Pancreas (tissue), 10 donors: ENCODE measurements around the gene EXOG. TPM values are rescaled to one million over a fixed set of nuclear protein-coding genes. Genes with fewer than 3 reads are reported as not detected.

Experiments used
- ATAC-seq, 4 donors: fragments of 200-7000 bp; cut with Tn5 transposase; one replicate each; pipeline versions ENCODE4 v1.8.0 to v1.9.1; 2020; ENCODE audit warnings: mild to moderate bottlenecking in 4 of 4, moderate library complexity in 4 of 4
- DNase-seq, 6 donors: peaks; one replicate each; pipeline ENCODE4 v3.0.0-alpha.2; 2020
- FAIRE-seq: peaks from 2 replicates; lab custom pipeline; 2012; peaks lifted over from hg19 to GRCh38; lab: Jason Lieb, UNC
- H3K27ac ChIP-seq, 4 donors: fragments of 200-600 bp; sonication (generic); 1 replicate in 3 of 4; 2 replicates in 1 of 4; pipeline versions ENCODE4 v1.5.0 to v1.8.0; 2020
- H3K27me3 ChIP-seq, 4 donors: fragments of 200-600 bp; one replicate each; pipeline ENCODE4 v1.8.0; 2021
- H3K36me3 ChIP-seq, 3 donors: fragments of 200-600 bp; sonication (generic) in 1 of 3; one replicate each; pipeline versions ENCODE4 v1.5.0 to v1.8.0; 2020 to 2021
- H3K4me1 ChIP-seq, 3 donors: fragments of 200-600 bp; one replicate each; pipeline ENCODE4 v1.8.0; 2021
- H3K4me3 ChIP-seq, 4 donors: fragments of 200-600 bp; sonication (generic) in 2 of 4; one replicate each; pipeline versions ENCODE4 v1.5.0 to v1.8.0; 2020 to 2021
- H3K9me3 ChIP-seq, 4 donors: fragments of 200-600 bp; one replicate each; pipeline ENCODE4 v1.8.0; 2021
- CTCF ChIP-seq, 4 donors: fragments of 200-600 bp; sonication (generic) in 3 of 4; IDR thresholded peaks; one replicate each; pipeline versions ENCODE4 v1.5.0 to v1.8.0; 2021; ENCODE audit warnings: antibody characterized with exemption in 4 of 4
- WGBS, 2 donors: extraction: QIAGEN DNeasy Blood & Tissue Kit; methylation state at CpG; one replicate each; pipeline ENCODE4 v1.1.7; 2013; 5-methylcytosine and 5-hydroxymethylcytosine counted together
- intact Hi-C, 3 donors: fragments of 100-400 bp; cut with DNase I; formaldehyde crosslinking; loops; one replicate each; pipeline versions ENCODE4 v1.11.1 to v1.14.2; 2022
- polyA plus RNA-seq, 2 donors: library from polyadenylated mRNA; stranded (reverse); fragments of 200-250 nt; gene quantifications; one replicate each; pipeline ENCODE4 v1.2.3, GENCODE V29; 2013
- total RNA-seq, 6 donors: library from RNA; stranded (reverse); fragmentation: NEBNext Ultra II Directional in 4 of 6; extraction: Animal tissue kit (Norgen Biotek cat#: 25700) in 4 of 6; gene quantifications; one replicate each; pipeline versions ENCODE4 v1.2.1 to v1.2.4, GENCODE V29; 2021 to 2023
- donor health status: healthy with polysubstance abuse.
- donor health status: DM: no; HTN: no; CAD: no; lungs with moderate emphysema.
- donor health status: DM: no; HTN: no; CAD: no.
- donor health status: control.
- donor health status: control.
- donor health status: Bipolar disorder and iron deficiency.
- donor health status: DM: yes; HTN: yes; CAD: no.
- donor health status: DM: no; HTN: no; CAD: no.
- donor health status: DM: no; HTN: no; CAD: no.
- donor health status: DM: yes; HTN: yes; CAD: no.

Gene EXOG
- total and polyA plus RNA-seq, 8 donors = 3.7 to 10.3 (median 4.6) TPM

- no peak for ATAC-seq
- no peaks in the 10 kb centered on the region for H3K9me3 ChIP-seq
- intact Hi-C loops = no loop called here
- H3K36me3 ChIP-seq = no peaks in the 10 kb centered on the region
- no peaks in the 10 kb centered on the region for H3K27me3 ChIP-seq
- DNase-seq = no peak
- no peak for FAIRE-seq
- no peak overlapping the region for H3K4me3 ChIP-seq
- H3K27ac ChIP-seq = no peak overlapping the region
- 64 to 69% methylated on average over 1 of the region's 1 CpG for WGBS, 2 donors
- H3K4me1 ChIP-seq = no peaks in the 10 kb centered on the region
- no peak for TF ChIP-seq CTCF (IDR thresholded peaks at IDR 0.05)
Observed at GRCh38 chr3:38558864-38559263, 62.7 kb downstream of the EXOG start.

DNA sequence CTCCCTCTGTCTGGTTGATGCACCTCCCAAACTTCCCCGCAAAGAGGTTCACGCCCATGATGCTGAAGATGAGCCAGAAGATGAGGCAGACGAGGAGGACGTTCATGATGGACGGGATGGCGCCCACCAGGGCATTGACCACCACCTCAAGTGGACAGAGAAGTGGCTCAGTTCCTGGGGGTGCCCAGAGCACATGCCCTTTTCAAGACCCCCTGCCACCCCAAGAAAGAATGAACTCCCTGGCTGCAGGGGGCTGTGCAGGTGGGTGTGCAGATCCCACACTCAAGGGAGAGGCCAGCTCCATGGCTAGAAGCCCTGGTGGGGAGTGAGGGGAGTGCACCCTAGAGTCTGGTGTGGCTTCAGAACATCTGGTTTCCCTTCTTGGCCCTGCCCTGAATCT, 64.1 kb downstream of the EXOG start:
- 81 to 82% methylated on average over 6 of the region's 6 CpGs for WGBS, 2 donors
- no peak for DNase-seq

DNA sequence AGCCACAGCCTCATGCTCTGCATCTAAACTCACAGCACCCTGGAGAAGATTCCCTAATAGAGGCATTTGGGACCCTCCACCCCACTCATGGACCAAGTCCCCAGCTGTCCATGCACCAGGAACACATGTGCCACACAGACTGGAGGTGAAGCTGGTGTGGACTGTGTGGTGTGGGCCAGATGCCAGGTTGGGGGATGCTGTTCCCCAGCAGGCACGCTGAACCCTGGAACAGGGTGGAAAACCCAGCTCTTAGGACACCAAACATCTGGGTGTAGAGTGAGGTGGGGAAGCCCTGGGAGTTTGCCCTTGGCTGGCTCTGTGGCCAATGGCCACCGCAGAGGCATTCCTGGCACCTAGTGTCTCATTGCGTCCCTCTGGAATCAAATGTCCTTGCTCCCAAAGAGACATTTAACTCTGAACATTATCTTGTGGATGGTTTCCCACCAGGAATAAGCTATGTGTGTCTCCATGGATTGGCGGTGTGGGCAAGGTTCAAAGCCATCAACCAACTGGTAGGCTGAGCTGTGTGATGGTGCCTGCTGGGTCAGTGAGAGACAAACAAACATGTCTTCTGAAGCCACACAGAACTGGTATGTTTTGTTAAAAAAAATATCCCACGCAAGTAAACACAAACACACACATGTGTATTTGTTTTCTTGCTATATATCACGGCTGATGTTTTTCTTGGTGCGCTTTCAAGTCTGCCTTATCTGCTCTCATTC, 65.0 kb downstream of the EXOG start:
- H3K27ac ChIP-seq = no peak overlapping the region
- no peaks in the 10 kb centered on the region for H3K9me3 ChIP-seq
- DNase-seq = no peak
- no peaks in the 10 kb centered on the region for H3K36me3 ChIP-seq
- no peak for ATAC-seq
- WGBS, 2 donors = 75 to 76% methylated on average over 7 of the region's 7 CpGs
- TF ChIP-seq CTCF (IDR thresholded peaks at IDR 0.05) = no peak
- H3K4me3 ChIP-seq = no peak overlapping the region
- intact Hi-C loops = no loop called here
- H3K4me1 ChIP-seq = no peaks in the 10 kb centered on the region
- no peaks in the 10 kb centered on the region for H3K27me3 ChIP-seq
- FAIRE-seq = no peak

More for the DNA sequence above, 64.1 kb downstream of the EXOG start:
- Histone ChIP-seq H3K27ac (no peak overlapping the region), H3K4me3 (no peak overlapping the region), H3K4me1 (no peaks in the 10 kb centered on the region), H3K36me3 (no peaks in the 10 kb centered on the region), H3K9me3 (no peaks in the 10 kb centered on the region), H3K27me3 (no peaks in the 10 kb centered on the region)
- FAIRE-seq (no peak), ATAC-seq (no peak)
- TF ChIP-seq CTCF (IDR thresholded peaks at IDR 0.05) = no peak
- intact Hi-C loops = no loop called here

GRCh38 chr3:38561746-38562466, 65.8 kb downstream of the EXOG start:
- no peaks in the 10 kb centered on the region for H3K36me3 ChIP-seq
- WGBS, 2 donors = 64 to 65% methylated on average over 10 of the region's 10 CpGs
- no peak overlapping the region for H3K27ac ChIP-seq
- intact Hi-C loops = no loop called here
- ATAC-seq (no peak), DNase-seq (peak in 1 of 6 donors; percentile 5), FAIRE-seq (no peak)
- no peaks in the 10 kb centered on the region for H3K27me3 ChIP-seq
- no peak overlapping the region for H3K4me3 ChIP-seq
- no peaks in the 10 kb centered on the region for H3K4me1 ChIP-seq
- H3K9me3 ChIP-seq = no peaks in the 10 kb centered on the region
- no peak for TF ChIP-seq CTCF (IDR thresholded peaks at IDR 0.05)

DNA sequence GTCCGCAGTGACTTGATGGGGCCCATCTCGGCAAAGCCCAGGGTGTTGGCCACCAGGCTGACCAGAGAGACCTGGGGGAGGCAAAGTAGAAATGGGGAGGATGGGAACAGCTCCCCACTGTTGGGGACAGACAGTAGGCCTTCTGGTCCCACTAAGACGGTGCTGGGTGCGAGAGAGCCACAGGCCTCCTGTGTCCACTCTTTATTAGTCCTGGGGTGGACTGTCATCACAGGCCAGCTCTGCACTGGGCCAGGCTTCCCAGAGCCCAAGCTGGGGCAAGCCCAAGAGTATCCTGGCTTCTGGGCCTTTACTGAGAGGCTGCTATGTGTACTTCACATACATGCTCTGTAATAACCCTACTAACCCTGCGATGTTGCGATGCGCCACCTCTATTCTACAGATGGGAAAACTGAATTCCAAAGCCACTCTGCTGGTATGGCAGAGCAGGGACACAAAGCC, 66.4 kb downstream of the EXOG start:
- no peak for TF ChIP-seq CTCF (IDR thresholded peaks at IDR 0.05)
- no peaks in the 10 kb centered on the region for H3K27me3 ChIP-seq
- H3K9me3 ChIP-seq = no peaks in the 10 kb centered on the region
- no peaks in the 10 kb centered on the region for H3K36me3 ChIP-seq
- no peak overlapping the region for H3K27ac ChIP-seq
- H3K4me3 ChIP-seq = no peak overlapping the region
- no peaks in the 10 kb centered on the region for H3K4me1 ChIP-seq
- WGBS, 2 donors = 95% methylated on average over 7 of the region's 7 CpGs
- DNase-seq (peak in 1 of 6 donors; percentile 7), FAIRE-seq (no peak), ATAC-seq (no peak)
- intact Hi-C loops = no loop called here
